ENCODE measurements around the gene SNAP25. TPM values are rescaled to one million over a fixed set of nuclear protein-coding genes. Genes with fewer than 3 reads are reported as not detected.

Gene SNAP25
- total and polyA plus RNA-seq, 7 donors = 0.46 to 19.3 (median 6.8) TPM

- WGBS, 2 donors = 20 to 53% methylated on average over 3 of the region's 3 CpGs
- Histone ChIP-seq H3K27ac (no peak overlapping the region), H3K4me3 (no peak overlapping the region), H3K27me3 (no peaks in the 10 kb centered on the region), H3K4me1 (no peaks in the 10 kb centered on the region), H3K36me3 (no peaks in the 10 kb centered on the region), H3K9me3 (no peaks in the 10 kb centered on the region)
- no peak for TF ChIP-seq CTCF (IDR thresholded peaks at IDR 0.05)
- no peak for TF ChIP-seq POLR2A (IDR thresholded peaks at IDR 0.05)
- no peak for TF ChIP-seq POLR2AphosphoS5 (IDR thresholded peaks at IDR 0.05)
- TF ChIP-seq EP300 (IDR thresholded peaks at IDR 0.05) = no peak
- intact Hi-C loops (cut with DNase I) = no loop called here
- DNase-seq = no peak
Observed at GRCh38 chr20:10313701-10314100, 95.1 kb downstream of the SNAP25 start.

- WGBS, 2 donors = 18 to 54% methylated on average over 2 of the region's 2 CpGs
- intact Hi-C loops (cut with DNase I) = no loop called here
- Histone ChIP-seq H3K27ac (no peak overlapping the region), H3K9me3 (no peaks in the 10 kb centered on the region), H3K4me1 (no peaks in the 10 kb centered on the region), H3K36me3 (no peaks in the 10 kb centered on the region), H3K4me3 (no peak overlapping the region), H3K27me3 (no peaks in the 10 kb centered on the region)
- TF ChIP-seq EP300 (IDR thresholded peaks at IDR 0.05) = no peak
- DNase-seq = no peak
Observed at GRCh38 chr20:10314198-10314597, 95.6 kb downstream of the SNAP25 start.

GRCh38 chr20:10315138-10315537 is 96.5 kb downstream of the SNAP25 start:
- Histone ChIP-seq H3K4me1 (no peaks in the 10 kb centered on the region), H3K27ac (no peak overlapping the region), H3K9me3 (no peaks in the 10 kb centered on the region), H3K27me3 (no peaks in the 10 kb centered on the region), H3K4me3 (no peak overlapping the region), H3K36me3 (no peaks in the 10 kb centered on the region)
- intact Hi-C loops (cut with DNase I) = no loop called here
- no peak for DNase-seq
- TF ChIP-seq CTCF (IDR thresholded peaks at IDR 0.05) = no peak
- TF ChIP-seq POLR2A (IDR thresholded peaks at IDR 0.05) = no peak
- no peak for TF ChIP-seq EP300 (IDR thresholded peaks at IDR 0.05)
- no peak for TF ChIP-seq POLR2AphosphoS5 (IDR thresholded peaks at IDR 0.05)
- WGBS, 2 donors = 54 to 67% methylated on average over 5 of the region's 5 CpGs

GRCh38 chr20:10316582-10316981 is 98.0 kb downstream of the SNAP25 start:
- Histone ChIP-seq H3K4me1 (no peaks in the 10 kb centered on the region), H3K9me3 (no peaks in the 10 kb centered on the region), H3K27ac (no peak overlapping the region), H3K27me3 (no peaks in the 10 kb centered on the region), H3K36me3 (no peaks in the 10 kb centered on the region), H3K4me3 (no peak overlapping the region)
- TF ChIP-seq POLR2AphosphoS5 (IDR thresholded peaks at IDR 0.05) (no peak), EP300 (IDR thresholded peaks at IDR 0.05) (no peak), CTCF (IDR thresholded peaks at IDR 0.05) (no peak), POLR2A (IDR thresholded peaks at IDR 0.05) (no peak)
- DNase-seq = no peak
- 57 to 85% methylated on average over 2 of the region's 2 CpGs for WGBS, 2 donors
- intact Hi-C loops (cut with DNase I) = no loop called here

GRCh38 chr20:10318291-10319024 is 99.8 kb downstream of the SNAP25 start:
- Histone ChIP-seq H3K9me3 (no peaks in the 10 kb centered on the region), H3K27me3 (no peaks in the 10 kb centered on the region), H3K4me3 (no peak overlapping the region), H3K4me1 (no peaks in the 10 kb centered on the region), H3K36me3 (no peaks in the 10 kb centered on the region), H3K27ac (no peak overlapping the region)
- DNase-seq = no peak
- no peak for TF ChIP-seq CTCF (IDR thresholded peaks at IDR 0.05)
- intact Hi-C loops (cut with DNase I) = no loop called here
- whole genome bisulfite sequencing, 2 donors = 67 to 73% methylated on average over 5 of the region's 5 CpGs

Data from sigmoid colon (tissue), 7 donors.